WTC11 (cell line): ENCODE data around the gene RBM39. TPM values are rescaled to one million over a fixed set of nuclear protein-coding genes. Genes with fewer than 3 reads are reported as not detected.

Experiments used
- ATAC-seq: fragments of 200-7000 bp; cut with Tn5 transposase; 2 replicates; pipeline ENCODE4 v1.10.0; 2021; ENCODE audit warnings: mild to moderate bottlenecking, moderate library complexity
- CTCF ChIA-PET: fragments of 300-600 bp; sonication (Branson Sonifier 250); formaldehyde crosslinking; loops from one replicate; lab custom pipeline; 2021; ENCODE audit warnings: antibody characterized with exemption; lab: Charles Lee
- POLR2A ChIA-PET: fragments of 350-600 bp; sonication (Branson Sonifier 250); formaldehyde crosslinking; loops from one replicate; lab custom pipeline; 2021; ENCODE audit warnings: antibody characterized with exemption; lab: Charles Lee
- DNase-seq: peaks from one replicate; pipeline ENCODE4 v3.0.0; 2021; ENCODE audit warnings: low spot score
- H3K27ac Mint-ChIP-seq: 2 replicates; pipeline ENCODE4 v1.8.0; 2021; ENCODE audit warnings: mixed read lengths
- H3K27me3 Mint-ChIP-seq: 2 replicates; pipeline ENCODE4 v1.8.0; 2021; ENCODE audit warnings: low read depth, mild to moderate bottlenecking, moderate library complexity, mixed read lengths
- H3K36me3 Mint-ChIP-seq: 2 replicates; pipeline ENCODE4 v1.8.0; 2021; ENCODE audit warnings: mixed read lengths
- H3K4me1 Mint-ChIP-seq: 2 replicates; pipeline ENCODE4 v1.8.0; 2022; ENCODE audit warnings: mixed read lengths
- H3K4me3 Mint-ChIP-seq: 2 replicates; pipeline ENCODE4 v1.8.0; 2021; ENCODE audit warnings: mild to moderate bottlenecking, moderate library complexity, mixed read lengths
- H3K9me3 Mint-ChIP-seq: 2 replicates; pipeline ENCODE4 v1.8.0; 2021; ENCODE audit warnings: mixed read lengths
- CBFB ChIP-seq: sonication (generic); formaldehyde crosslinking; IDR thresholded peaks from 2 replicates; pipeline ENCODE4 v1.8.1; 2022; ENCODE audit warnings: mild to moderate bottlenecking, low read depth, missing genetic modification reagents
- CREB1 ChIP-seq: sonication (generic); formaldehyde crosslinking; IDR thresholded peaks from 2 replicates; pipeline ENCODE4 v1.8.0; 2023; ENCODE audit warnings: mild to moderate bottlenecking, missing genetic modification reagents
- MXD4 ChIP-seq: fragments of 250-450 bp; sonication (Bioruptor Pico); IDR thresholded peaks from 2 replicates; pipeline ENCODE4 v1.8.0; 2021; ENCODE audit warnings: mild to moderate bottlenecking, moderate library complexity, borderline replicate concordance
- MYBL2 ChIP-seq: sonication (generic); formaldehyde crosslinking; IDR thresholded peaks from 2 replicates; pipeline ENCODE4 v1.8.1; 2023; ENCODE audit warnings: mild to moderate bottlenecking, moderate library complexity, missing genetic modification reagents
- NR2C2 ChIP-seq: sonication (generic); formaldehyde crosslinking; IDR thresholded peaks from 2 replicates; pipeline ENCODE4 v1.8.0; 2022; ENCODE audit warnings: mild to moderate bottlenecking, missing genetic modification reagents
- SOX15 ChIP-seq: fragments of 250-450 bp; sonication (Bioruptor Pico); IDR thresholded peaks from 2 replicates; pipeline ENCODE4 v1.9.0; 2021; ENCODE audit warnings: mild to moderate bottlenecking
- ZNF317 ChIP-seq: sonication (generic); formaldehyde crosslinking; IDR thresholded peaks from 2 replicates; pipeline ENCODE4 v1.8.1; 2023; ENCODE audit warnings: low read depth, mild to moderate bottlenecking, moderate library complexity, missing genetic modification reagents, borderline replicate concordance
- total RNA-seq: library from RNA; stranded (reverse); gene quantifications from 3 replicates; pipeline ENCODE4 v1.2.3, GENCODE V29; 2021
- TF ChIP-seq, protein P1 (sequence below): fragments of 250-450 bp; sonication (Bioruptor Pico); conservative IDR thresholded peaks from 2 replicates; pipeline ENCODE4 v1.9.0; 2021; ENCODE audit warnings: mild to moderate bottlenecking
- TF ChIP-seq, protein P2 (sequence below): fragments of 250-450 bp; sonication (Bioruptor Pico); IDR thresholded peaks from 2 replicates; pipeline ENCODE4 v1.9.0; 2021; ENCODE audit warnings: mild to moderate bottlenecking
- TF ChIP-seq, protein P3 (sequence below): sonication (generic); formaldehyde crosslinking; IDR thresholded peaks from 2 replicates; pipeline ENCODE4 v1.8.0; 2022; ENCODE audit warnings: mild to moderate bottlenecking, missing genetic modification reagents
- TF ChIP-seq, protein P4 (sequence below): fragments of 250-450 bp; sonication (Bioruptor Pico); IDR thresholded peaks from 2 replicates; pipeline ENCODE4 v2.1.2; 2022; ENCODE audit warnings: mild to moderate bottlenecking, moderate library complexity
- TF ChIP-seq, protein P5 (sequence below): sonication (generic); formaldehyde crosslinking; IDR thresholded peaks from 2 replicates; pipeline ENCODE4 v1.8.1; 2023; ENCODE audit warnings: mild to moderate bottlenecking, missing genetic modification reagents
- TF ChIP-seq, protein P6 (sequence below): sonication (generic); formaldehyde crosslinking; IDR thresholded peaks from 2 replicates; pipeline ENCODE4 v1.8.0; 2023; ENCODE audit warnings: missing genetic modification reagents
- TF ChIP-seq, protein P7 (sequence below): sonication (generic); formaldehyde crosslinking; IDR thresholded peaks from 2 replicates; pipeline ENCODE4 v1.8.1; 2022; ENCODE audit warnings: low read depth, mild to moderate bottlenecking, moderate library complexity, missing genetic modification reagents, borderline replicate concordance

Gene RBM39
- total RNA-seq, 1 experiment from 2014 or later = 231 TPM

DNA sequence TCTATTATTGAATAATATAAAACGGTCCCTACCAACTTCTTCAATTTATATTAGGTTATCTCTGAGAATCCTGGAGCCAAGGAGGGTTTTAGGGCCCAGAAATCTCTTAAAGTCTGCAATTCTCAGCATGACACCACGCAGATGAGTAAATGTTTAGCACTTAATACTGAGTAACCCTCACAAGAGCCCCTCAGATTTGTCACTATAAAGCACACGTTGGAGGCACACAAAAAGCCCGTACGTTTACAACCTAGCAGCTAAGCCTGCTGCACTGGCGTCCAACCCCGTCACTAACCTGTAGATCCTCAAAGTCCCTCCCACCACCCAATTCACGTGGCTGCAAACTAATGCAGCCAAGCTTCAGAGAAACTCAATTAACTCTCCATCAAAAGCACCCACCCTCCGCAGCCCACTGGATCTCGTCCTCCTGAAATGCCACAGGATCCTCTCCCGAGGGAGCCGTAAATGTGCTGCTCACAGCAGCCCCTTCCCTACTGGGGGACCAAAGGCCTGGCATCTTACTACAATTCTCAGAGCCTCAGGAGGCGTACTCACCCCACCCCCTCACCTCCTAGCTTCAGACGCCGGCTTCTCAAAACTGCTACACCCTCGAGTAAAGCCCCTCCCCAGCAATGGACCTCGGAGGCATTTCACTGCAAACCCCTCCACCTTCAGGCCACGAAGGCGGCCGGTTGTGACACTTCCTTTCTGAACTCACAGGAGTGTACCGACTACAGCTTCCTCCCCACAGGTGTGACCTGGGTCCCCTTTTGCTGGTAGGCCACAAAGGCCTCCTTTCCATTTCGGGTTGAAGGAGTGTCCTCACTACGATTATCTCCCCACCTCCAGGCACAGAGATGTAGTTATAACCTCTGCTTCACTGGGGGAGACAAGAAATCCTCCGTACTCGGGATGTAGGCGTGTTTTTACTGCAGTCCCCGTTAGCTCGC lies 78.3 kb downstream of the RBM39 start (continued):
- TF ChIP-seq, protein P1, sequence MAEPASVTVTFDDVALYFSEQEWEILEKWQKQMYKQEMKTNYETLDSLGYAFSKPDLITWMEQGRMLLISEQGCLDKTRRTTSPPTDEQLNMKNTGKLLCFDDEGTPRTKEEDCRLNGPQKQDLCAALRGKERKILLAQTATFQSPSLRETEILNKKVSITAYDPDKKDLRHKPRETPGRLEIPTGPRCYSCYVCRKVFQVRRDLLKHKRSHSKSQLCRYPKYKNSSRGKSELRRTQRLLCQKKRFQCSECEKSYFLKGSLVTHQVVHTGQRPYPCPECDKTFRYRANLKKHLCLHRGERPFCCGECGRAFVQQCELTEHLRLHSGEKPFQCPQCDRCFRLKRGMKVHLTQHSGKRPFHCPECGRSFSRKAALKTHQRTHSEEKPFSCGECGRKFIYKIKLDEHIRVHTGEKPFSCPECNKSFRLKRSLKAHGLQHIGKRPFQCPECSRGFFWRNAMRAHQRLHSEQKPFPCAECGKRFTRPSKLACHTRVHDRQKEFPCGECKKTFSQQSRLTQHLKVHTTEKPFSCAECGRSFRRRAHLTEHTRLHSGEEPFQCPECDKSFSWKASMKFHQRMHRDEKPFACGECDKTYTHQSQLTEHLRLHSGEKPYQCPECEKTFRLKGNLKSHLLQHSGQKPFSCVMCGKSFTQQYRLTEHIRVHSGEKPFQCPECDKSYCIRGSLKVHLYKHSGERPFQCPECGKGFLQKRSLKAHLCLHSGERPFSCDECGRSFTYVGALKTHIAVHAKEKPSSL (CRISPR knock-in tag) = no peak
- TF ChIP-seq, protein P2, sequence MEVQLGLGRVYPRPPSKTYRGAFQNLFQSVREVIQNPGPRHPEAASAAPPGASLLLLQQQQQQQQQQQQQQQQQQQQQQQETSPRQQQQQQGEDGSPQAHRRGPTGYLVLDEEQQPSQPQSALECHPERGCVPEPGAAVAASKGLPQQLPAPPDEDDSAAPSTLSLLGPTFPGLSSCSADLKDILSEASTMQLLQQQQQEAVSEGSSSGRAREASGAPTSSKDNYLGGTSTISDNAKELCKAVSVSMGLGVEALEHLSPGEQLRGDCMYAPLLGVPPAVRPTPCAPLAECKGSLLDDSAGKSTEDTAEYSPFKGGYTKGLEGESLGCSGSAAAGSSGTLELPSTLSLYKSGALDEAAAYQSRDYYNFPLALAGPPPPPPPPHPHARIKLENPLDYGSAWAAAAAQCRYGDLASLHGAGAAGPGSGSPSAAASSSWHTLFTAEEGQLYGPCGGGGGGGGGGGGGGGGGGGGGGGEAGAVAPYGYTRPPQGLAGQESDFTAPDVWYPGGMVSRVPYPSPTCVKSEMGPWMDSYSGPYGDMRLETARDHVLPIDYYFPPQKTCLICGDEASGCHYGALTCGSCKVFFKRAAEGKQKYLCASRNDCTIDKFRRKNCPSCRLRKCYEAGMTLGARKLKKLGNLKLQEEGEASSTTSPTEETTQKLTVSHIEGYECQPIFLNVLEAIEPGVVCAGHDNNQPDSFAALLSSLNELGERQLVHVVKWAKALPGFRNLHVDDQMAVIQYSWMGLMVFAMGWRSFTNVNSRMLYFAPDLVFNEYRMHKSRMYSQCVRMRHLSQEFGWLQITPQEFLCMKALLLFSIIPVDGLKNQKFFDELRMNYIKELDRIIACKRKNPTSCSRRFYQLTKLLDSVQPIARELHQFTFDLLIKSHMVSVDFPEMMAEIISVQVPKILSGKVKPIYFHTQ (CRISPR knock-in tag) = peak; percentile 23
- TF ChIP-seq MXD4 = no peak
- no peak for TF ChIP-seq ZNF317
- TF ChIP-seq CREB1 = no peak
- TF ChIP-seq MYBL2 = no peak
- no peak for TF ChIP-seq CBFB (CRISPR knock-in tag)
- TF ChIP-seq SOX15 = no peak
- no peak for TF ChIP-seq NR2C2 (CRISPR knock-in tag)
- TF ChIP-seq, protein P3, sequence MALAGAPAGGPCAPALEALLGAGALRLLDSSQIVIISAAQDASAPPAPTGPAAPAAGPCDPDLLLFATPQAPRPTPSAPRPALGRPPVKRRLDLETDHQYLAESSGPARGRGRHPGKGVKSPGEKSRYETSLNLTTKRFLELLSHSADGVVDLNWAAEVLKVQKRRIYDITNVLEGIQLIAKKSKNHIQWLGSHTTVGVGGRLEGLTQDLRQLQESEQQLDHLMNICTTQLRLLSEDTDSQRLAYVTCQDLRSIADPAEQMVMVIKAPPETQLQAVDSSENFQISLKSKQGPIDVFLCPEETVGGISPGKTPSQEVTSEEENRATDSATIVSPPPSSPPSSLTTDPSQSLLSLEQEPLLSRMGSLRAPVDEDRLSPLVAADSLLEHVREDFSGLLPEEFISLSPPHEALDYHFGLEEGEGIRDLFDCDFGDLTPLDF = peak; percentile 59; the same call in 1 of the 2 replicates
- TF ChIP-seq, protein P4, sequence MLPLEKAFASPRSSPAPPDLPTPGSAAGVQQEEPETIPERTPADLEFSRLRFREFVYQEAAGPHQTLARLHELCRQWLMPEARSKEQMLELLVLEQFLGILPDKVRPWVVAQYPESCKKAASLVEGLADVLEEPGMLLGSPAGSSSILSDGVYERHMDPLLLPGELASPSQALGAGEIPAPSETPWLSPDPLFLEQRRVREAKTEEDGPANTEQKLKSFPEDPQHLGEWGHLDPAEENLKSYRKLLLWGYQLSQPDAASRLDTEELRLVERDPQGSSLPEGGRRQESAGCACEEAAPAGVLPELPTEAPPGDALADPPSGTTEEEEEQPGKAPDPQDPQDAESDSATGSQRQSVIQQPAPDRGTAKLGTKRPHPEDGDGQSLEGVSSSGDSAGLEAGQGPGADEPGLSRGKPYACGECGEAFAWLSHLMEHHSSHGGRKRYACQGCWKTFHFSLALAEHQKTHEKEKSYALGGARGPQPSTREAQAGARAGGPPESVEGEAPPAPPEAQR = no peak

DNA sequence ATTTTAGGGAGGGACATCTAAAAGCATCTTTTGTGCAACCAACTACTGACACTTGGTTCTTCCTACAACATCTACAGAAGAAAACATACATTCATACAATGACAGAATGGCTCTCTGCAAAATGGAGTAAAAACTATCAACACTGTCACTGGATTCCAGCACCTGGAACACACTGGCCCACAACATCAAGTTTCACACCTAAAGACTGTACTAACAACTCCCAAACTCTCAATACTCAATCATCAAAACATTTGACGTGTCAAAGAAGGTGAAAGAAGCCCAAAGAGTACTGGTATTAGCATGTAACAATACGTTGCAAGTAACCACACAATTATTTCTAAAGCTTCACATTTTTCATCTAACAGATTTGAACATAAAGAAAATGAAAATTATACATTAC lies 79.5 kb downstream of the RBM39 start:
- ChIA-PET CTCF (no interaction called here), POLR2A (no interaction called here)
- TF ChIP-seq, protein P5, sequence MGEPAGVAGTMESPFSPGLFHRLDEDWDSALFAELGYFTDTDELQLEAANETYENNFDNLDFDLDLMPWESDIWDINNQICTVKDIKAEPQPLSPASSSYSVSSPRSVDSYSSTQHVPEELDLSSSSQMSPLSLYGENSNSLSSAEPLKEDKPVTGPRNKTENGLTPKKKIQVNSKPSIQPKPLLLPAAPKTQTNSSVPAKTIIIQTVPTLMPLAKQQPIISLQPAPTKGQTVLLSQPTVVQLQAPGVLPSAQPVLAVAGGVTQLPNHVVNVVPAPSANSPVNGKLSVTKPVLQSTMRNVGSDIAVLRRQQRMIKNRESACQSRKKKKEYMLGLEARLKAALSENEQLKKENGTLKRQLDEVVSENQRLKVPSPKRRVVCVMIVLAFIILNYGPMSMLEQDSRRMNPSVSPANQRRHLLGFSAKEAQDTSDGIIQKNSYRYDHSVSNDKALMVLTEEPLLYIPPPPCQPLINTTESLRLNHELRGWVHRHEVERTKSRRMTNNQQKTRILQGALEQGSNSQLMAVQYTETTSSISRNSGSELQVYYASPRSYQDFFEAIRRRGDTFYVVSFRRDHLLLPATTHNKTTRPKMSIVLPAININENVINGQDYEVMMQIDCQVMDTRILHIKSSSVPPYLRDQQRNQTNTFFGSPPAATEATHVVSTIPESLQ (CRISPR knock-in tag) = no peak
- TF ChIP-seq, protein P6, sequence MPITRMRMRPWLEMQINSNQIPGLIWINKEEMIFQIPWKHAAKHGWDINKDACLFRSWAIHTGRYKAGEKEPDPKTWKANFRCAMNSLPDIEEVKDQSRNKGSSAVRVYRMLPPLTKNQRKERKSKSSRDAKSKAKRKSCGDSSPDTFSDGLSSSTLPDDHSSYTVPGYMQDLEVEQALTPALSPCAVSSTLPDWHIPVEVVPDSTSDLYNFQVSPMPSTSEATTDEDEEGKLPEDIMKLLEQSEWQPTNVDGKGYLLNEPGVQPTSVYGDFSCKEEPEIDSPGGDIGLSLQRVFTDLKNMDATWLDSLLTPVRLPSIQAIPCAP = no peak
- TF ChIP-seq, protein P7, sequence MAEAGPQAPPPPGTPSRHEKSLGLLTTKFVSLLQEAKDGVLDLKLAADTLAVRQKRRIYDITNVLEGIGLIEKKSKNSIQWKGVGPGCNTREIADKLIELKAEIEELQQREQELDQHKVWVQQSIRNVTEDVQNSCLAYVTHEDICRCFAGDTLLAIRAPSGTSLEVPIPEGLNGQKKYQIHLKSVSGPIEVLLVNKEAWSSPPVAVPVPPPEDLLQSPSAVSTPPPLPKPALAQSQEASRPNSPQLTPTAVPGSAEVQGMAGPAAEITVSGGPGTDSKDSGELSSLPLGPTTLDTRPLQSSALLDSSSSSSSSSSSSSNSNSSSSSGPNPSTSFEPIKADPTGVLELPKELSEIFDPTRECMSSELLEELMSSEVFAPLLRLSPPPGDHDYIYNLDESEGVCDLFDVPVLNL = no peak
- ATAC-seq (no peak), DNase-seq (no peak)
- peaks cover 48% of the 10 kb centered on the region for H3K4me1 Mint-ChIP-seq
- H3K4me3 Mint-ChIP-seq = peak overlapping the region; percentile 96
- H3K27ac Mint-ChIP-seq = peak overlapping the region; percentile 32; the same call in 1 of the 2 replicates
- no peaks in the 10 kb centered on the region for H3K36me3 Mint-ChIP-seq
- H3K9me3 Mint-ChIP-seq = no peaks in the 10 kb centered on the region
- no peaks in the 10 kb centered on the region for H3K27me3 Mint-ChIP-seq
